ENCODE data around the gene DOCK1. TPM values are rescaled to one million over a fixed set of nuclear protein-coding genes. Genes with fewer than 3 reads are reported as not detected.
"Not testable (repeated sequence)": the region's sequence is repeated elsewhere in the genome, so short reads cannot be mapped to it uniquely, and the experiment has no call there.

The DOCK1 gene
- total RNA-seq, 1 experiment from 2014 or later: 44.5 TPM

DNA sequence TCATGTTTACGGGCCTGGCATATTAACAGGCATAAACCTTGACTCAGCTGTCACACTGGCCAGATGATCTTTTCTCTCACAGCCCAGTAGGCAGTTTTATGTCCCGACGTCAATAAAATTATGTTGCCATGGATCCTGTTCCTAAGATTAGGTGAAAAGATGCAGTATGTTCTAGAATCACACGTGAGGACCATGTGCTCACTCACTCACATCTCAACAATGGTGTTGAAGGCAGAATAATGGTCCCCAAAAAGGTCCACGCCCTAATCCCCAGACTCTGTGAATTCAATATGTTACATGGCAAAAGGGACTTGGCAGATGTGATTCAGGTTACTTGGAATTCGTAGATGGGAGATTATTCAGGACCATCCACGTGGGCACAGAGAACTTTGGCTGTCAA is 3.5 kb downstream of the DOCK1 start:
- H3K36me3 ChIP-seq (replicated peaks; ENCODE audit: control insufficient read depth, insufficient read depth, low read length): no peaks in the 10 kb centered on the region
- DNase-seq: no peak
- no peaks in the 10 kb centered on the region for H3K27me3 ChIP-seq (ENCODE audit: control insufficient read depth, insufficient read depth, low read length)
- H3K4me3 ChIP-seq (ENCODE audit: insufficient read depth, low read depth, low read length): no peak overlapping the region

DNA sequence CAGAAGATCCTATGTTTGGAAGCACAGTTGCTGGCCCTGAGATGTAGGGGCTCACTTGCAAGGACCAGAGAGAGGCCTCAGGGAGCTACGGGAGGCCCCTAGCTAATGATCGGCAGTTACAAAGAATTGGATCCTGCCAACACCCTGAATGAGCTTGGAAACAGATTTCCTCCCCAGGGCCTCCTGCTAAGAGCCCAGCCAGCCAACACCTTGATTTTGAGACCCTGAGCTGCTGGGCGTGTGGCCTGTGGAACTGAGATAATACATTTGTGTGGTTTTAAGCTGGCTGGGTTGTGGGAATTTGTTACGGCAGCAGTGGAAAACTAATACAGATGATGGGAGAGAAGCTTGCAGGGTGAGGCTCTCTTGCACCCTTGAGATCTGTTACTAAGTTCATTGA is 3.9 kb downstream of the DOCK1 start:
- DNase-seq: no peak
- H3K4me3 ChIP-seq (ENCODE audit: insufficient read depth, low read depth, low read length): no peak overlapping the region
- no peaks in the 10 kb centered on the region for H3K27me3 ChIP-seq (ENCODE audit: control insufficient read depth, insufficient read depth, low read length)
- no peaks in the 10 kb centered on the region for H3K36me3 ChIP-seq (replicated peaks; ENCODE audit: control insufficient read depth, insufficient read depth, low read length)

DNA sequence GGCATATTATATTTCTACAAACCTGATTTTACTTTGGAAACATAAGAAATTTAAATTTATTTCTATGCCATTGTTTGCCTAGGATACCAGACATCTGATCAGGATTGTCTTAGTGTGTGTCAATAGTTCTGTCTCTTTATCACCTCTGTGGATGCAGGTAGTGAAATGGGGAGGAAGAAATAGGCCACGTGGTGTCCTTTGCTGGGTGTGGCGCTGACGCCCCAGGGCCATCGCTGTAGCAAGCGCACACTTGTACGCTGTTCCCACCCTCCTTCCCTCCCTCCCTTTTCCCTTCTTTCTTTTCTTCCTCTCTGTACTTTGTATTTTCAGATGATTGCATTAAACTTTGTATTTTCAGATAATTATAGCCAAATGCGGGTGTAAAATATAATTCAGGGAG is 5.0 kb downstream of the DOCK1 start:
- no peak for DNase-seq
- Histone ChIP-seq H3K27me3 (ENCODE audit: control insufficient read depth, insufficient read depth, low read length) (no peaks in the 10 kb centered on the region), H3K4me3 (ENCODE audit: insufficient read depth, low read depth, low read length) (no peak overlapping the region), H3K36me3 (replicated peaks; ENCODE audit: control insufficient read depth, insufficient read depth, low read length) (no peaks in the 10 kb centered on the region)

DNA sequence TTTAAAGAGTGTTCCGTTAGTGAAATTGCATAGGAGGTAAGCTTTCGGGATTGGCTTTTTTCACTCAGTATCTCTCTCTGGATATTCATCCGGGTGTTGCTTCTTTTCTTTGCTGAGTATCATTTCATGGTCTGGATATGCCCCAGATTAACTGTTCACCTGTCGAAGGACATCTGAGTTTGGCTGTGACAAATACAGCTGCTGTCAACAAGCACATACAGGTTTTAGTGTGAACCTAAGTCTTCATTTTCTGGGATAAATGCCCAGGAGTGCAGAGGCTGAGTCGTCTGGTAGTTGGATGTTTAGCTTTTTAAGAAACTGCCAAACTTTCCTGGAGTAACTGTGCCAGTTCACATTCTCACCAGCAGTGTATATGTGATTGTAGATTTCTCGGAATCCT is 5.6 kb downstream of the DOCK1 start:
- no peak for DNase-seq
- Histone ChIP-seq H3K36me3 (replicated peaks; ENCODE audit: control insufficient read depth, insufficient read depth, low read length) (no peaks in the 10 kb centered on the region), H3K27me3 (ENCODE audit: control insufficient read depth, insufficient read depth, low read length) (no peaks in the 10 kb centered on the region), H3K4me3 (ENCODE audit: insufficient read depth, low read depth, low read length) (no peak overlapping the region)

DNA sequence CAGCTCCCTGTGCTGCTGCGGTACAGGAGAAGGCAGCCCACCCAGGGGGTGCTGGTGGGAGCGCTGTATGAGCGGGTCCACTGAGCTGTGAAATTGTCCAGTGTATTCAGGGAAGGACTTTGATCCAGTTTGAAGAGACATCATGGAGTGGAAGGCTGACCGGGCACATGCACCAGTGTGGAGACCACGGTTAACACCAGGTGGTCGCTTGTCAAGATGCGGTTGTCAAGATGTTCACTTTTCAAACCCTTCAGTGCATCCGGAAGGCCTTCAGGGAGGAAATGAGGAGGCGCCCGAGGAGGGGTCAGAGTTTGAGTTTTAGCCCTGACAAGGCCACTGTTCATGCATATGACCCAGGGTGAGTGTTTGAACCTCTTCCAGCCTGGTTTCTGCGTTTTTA is 6.1 kb downstream of the DOCK1 start:
- H3K27me3 ChIP-seq (ENCODE audit: control insufficient read depth, insufficient read depth, low read length): no peaks in the 10 kb centered on the region
- no peak overlapping the region for H3K4me3 ChIP-seq (ENCODE audit: insufficient read depth, low read depth, low read length)
- no peaks in the 10 kb centered on the region for H3K36me3 ChIP-seq (replicated peaks; ENCODE audit: control insufficient read depth, insufficient read depth, low read length)
- DNase-seq: no peak

DNA sequence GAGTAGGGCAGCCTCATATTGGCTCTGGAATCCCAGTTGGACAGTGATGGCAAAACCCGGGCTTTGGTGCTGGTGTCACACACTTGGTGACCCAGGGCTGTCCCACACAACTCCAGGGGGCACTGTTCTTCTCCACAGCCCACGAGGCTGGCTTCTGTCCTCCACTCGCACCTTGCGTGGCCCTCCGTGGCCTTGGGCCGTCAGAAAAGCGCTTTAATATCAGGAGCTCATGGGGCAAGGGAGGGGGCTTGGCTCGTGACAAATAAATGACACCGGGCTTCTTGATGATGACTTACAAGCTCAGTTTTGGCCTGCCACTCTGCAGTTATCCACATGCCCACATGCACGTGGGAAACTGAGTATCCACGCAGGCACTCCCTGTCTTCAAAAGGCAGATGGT is 8.1 kb downstream of the DOCK1 start:
- no peaks in the 10 kb centered on the region; the same call in 1 of the 2 replicates for H3K36me3 ChIP-seq (replicated peaks; ENCODE audit: control insufficient read depth, insufficient read depth, low read length)
- no peak overlapping the region for H3K4me3 ChIP-seq (ENCODE audit: insufficient read depth, low read depth, low read length)
- H3K27me3 ChIP-seq (ENCODE audit: control insufficient read depth, insufficient read depth, low read length): no peaks in the 10 kb centered on the region
- peak; percentile 30 for DNase-seq

DNA sequence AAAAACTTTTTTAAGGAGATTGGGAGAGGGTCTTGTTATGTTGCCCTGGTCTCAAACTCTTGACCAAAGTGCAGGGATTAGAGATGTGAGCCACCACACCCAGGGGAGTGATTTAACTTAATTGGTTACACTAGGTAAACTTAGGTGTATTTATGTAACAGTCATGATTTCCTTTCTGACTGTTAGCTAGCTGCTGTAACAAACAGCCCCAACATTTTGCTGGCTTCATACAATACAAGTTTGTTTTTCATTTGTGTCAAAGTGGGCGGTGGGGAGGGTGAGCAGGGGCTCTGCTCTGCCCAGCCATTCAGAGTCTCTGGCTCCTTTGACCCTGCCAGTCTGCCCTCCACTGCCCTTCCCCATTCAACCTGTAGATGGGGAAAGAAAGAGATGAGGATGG is 9.3 kb downstream of the DOCK1 start:
- Histone ChIP-seq H3K27me3 (ENCODE audit: control insufficient read depth, insufficient read depth, low read length) (no peaks in the 10 kb centered on the region), H3K36me3 (replicated peaks; ENCODE audit: control insufficient read depth, insufficient read depth, low read length) (no peaks in the 10 kb centered on the region; the same call in 1 of the 2 replicates), H3K4me3 (ENCODE audit: insufficient read depth, low read depth, low read length) (no peak overlapping the region)
- DNase-seq: no peak

DNA sequence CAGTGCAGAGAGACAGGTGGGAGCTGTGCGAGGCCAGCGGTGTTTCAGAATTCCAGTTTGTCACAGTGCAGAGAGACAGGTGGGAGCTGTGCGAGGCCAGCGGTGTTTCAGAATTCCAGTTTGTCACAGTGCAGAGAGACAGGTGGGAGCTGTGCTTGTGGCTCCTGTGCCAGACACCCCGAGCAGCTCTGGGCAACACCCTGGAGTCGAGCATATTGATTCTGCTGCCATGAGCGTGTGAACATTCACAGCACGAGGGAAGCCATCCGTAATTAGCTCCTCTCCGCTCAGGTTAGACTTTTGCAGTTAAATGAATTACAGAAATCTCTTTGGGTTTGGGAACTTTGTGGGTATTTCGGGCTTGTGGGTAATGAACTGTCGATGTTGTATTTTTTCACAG is 11.7 kb downstream of the DOCK1 start:
- H3K36me3 ChIP-seq (replicated peaks; ENCODE audit: control insufficient read depth, insufficient read depth, low read length); H3K27me3 ChIP-seq (ENCODE audit: control insufficient read depth, insufficient read depth, low read length): not testable (repeated sequence)

DNA sequence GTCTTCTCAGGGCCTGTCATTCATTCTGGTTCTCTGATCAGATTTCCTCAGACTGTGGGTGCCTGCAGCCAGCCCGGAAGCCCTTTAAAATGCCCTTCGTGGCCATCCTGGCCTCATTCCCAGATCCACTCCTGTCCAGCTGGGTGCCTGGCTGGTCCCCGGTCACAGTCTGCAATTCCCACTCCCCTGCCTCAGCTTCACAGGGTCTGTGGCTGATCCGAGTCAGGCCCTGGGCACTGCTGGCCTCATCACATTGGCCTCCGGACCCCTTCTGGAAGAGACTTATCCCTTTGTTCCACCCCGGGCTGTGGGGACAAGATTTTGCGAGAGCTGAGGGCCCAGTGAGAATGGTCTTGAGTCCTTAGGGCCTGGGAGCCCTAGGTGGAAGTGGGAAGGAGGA is 12.1 kb downstream of the DOCK1 start:
- Histone ChIP-seq H3K36me3 (replicated peaks; ENCODE audit: control insufficient read depth, insufficient read depth, low read length) (no peaks in the 10 kb centered on the region; the same call in 1 of the 2 replicates), H3K27me3 (ENCODE audit: control insufficient read depth, insufficient read depth, low read length) (no peaks in the 10 kb centered on the region), H3K4me3 (ENCODE audit: insufficient read depth, low read depth, low read length) (no peak overlapping the region)
- DNase-seq: no peak

More for the DNA sequence above, 11.7 kb downstream of the DOCK1 start:
- not testable (repeated sequence) for H3K4me3 ChIP-seq (ENCODE audit: insufficient read depth, low read depth, low read length); DNase-seq

DNA sequence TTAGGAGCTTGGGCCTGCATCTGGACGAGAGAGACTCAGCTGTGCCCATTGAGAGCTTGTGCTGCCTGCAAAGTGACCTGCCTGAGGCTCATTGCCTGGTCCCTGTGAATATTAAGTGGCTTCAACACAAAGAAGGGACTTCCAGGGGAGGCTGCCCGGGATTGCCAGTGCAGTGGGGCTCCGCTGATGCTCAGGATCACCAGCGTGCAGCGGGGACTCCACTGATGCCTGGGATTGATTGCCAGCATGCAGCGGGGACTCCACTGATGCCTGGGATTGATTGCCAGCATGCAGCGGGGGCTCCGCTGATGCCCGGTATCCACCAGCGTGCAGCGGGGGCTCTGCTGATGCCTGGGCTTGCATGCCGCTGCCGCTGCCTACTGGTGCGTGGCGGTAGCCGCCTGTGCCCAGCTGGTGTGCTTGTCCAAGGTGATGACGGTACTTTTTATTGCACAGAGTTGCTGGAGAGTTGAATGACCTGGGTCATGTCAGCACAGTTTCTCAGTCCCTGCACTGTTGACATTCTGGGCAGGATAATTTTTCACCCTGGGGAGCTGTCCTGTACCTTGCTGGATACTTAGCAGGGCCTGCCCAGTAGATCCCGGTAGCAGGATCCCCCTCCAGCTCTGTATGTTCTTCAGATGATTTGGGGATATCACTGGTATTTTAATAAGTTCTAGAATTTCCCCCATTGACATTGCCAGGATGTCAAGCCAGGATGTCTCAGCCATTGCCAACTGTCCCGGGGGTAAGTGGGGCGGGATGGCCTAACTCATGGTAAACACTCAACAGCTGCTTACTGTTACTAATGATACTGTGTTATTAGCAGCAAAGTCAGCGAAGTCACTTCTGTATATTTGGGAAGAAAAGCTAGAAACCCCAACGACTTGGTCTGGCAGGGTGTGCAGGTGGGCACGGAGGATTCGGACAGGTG is 13.0 kb downstream of the DOCK1 start:
- Histone ChIP-seq H3K36me3 (replicated peaks; ENCODE audit: control insufficient read depth, insufficient read depth, low read length) (no peaks in the 10 kb centered on the region; the same call in 1 of the 2 replicates), H3K4me3 (ENCODE audit: insufficient read depth, low read depth, low read length) (no peak overlapping the region), H3K27me3 (ENCODE audit: control insufficient read depth, insufficient read depth, low read length) (no peaks in the 10 kb centered on the region)
- DNase-seq: no peak

DNA sequence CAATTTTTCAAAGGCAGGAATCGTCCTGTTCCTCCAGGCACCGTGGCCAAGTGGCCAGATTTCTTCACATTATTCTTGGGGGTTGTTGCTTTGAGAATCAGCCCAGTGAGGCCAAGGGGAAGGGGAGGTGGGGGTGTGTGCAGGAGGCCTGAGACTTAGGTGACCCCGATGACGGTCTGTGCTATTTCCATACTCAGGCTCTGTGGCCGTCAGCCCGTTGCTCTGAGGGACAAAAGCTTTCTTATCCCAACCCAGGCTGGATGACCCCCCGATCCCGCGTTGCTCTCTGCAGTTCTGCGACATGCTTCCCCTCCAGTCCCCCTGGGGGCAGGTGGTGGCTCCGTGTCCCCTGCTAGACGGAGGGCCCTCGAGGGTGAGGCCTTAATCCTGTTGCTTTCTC is 14.2 kb downstream of the DOCK1 start:
- Histone ChIP-seq H3K36me3 (replicated peaks; ENCODE audit: control insufficient read depth, insufficient read depth, low read length) (no peaks in the 10 kb centered on the region; the same call in 1 of the 2 replicates), H3K27me3 (ENCODE audit: control insufficient read depth, insufficient read depth, low read length) (no peaks in the 10 kb centered on the region), H3K4me3 (ENCODE audit: insufficient read depth, low read depth, low read length) (no peak overlapping the region)
- DNase-seq: no peak

DNA sequence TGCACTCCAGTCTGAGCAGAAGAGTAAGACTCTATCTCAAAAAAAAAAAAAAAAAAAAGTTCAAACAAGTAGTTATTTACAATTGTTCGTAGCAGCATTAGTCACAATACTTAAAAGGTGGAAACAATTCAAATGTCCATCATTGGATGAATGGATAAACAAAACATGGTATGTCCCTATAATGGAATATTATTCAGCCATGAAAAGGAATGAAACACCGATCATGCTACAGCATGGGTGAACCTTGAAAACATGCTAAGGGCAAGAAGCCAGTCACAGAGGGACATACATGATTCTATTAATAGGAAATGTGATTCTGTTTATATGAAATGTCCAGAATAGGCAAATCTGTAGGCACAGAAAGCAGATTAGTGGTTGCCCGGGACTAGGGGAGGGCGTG is 15.9 kb downstream of the DOCK1 start:
- Histone ChIP-seq H3K36me3 (replicated peaks; ENCODE audit: control insufficient read depth, insufficient read depth, low read length) (no peaks in the 10 kb centered on the region; the same call in 1 of the 2 replicates), H3K27me3 (ENCODE audit: control insufficient read depth, insufficient read depth, low read length) (no peaks in the 10 kb centered on the region), H3K4me3 (ENCODE audit: insufficient read depth, low read depth, low read length) (no peak overlapping the region)
- DNase-seq: no peak

DNA sequence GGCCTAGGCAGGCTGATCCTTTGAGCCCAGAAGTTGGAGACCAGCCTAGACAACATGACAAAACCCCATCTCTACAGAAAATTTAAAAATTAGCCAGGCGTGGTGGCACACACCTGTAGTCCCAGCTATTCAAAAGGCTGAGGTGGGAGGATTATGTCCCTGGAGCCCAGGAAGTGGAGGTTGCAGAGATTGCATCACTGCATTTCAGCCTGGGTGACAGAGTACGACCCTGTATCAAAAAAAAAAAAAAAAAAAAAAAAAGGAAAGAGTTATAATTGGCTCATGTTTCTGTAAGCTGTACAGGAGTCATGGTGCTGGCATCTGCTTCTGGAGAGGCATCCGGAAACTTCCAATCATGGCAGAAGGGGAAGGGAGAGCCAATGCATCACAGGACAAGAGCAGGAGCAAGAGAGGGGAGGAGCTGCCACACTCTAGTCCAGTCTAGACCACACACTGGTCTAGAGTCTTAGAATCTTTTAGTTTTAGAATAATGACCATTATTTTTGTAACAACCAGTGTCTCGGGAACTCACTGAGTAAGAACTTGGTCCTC is 16.8 kb downstream of the DOCK1 start:
- DNase-seq: no peak
- H3K4me3 ChIP-seq (ENCODE audit: insufficient read depth, low read depth, low read length): no peak overlapping the region
- H3K36me3 ChIP-seq (replicated peaks; ENCODE audit: control insufficient read depth, insufficient read depth, low read length): no peaks in the 10 kb centered on the region; the same call in 1 of the 2 replicates
- H3K27me3 ChIP-seq (ENCODE audit: control insufficient read depth, insufficient read depth, low read length): no peaks in the 10 kb centered on the region

DNA sequence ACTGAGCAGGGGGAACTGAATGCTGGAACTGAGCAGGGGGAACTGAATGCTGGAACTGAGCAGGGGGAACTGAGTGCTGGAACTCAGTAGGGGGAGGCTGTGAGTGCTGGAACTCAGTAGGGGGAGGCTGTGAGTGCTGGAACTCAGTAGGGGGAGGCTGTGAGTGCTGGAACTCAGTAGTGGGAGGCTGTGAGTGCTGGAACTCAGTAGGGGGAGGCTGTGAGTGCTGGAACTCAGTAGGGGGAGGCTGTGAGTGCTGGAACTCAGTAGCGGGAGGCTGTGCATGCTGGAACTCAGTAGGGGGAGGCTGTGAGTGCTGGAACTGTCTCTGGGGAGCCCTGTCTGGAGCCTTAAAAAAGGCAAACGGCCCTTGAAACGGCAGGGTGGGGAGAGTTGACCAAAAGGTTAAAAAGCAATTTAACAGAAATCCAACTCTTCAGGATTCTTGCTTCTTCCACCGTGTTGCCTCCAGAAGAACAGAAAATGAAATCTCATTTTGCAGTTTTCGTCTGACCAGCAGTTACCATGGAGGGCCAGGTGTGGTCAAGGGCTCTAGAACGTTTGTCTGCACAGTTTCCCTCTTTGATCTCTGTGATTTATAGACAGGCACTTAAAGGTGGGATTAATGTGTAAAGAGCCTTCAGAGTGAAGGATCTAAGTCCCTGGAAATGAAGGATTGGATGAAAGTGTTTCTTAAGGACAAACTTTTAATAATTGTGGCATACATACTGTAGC is 19.1 kb downstream of the DOCK1 start:
- peaks cover 1% of the 10 kb centered on the region; the same call in 1 of the 2 replicates for H3K36me3 ChIP-seq (replicated peaks; ENCODE audit: control insufficient read depth, insufficient read depth, low read length)
- no peaks in the 10 kb centered on the region for H3K27me3 ChIP-seq (ENCODE audit: control insufficient read depth, insufficient read depth, low read length)
- no peak for DNase-seq
- H3K4me3 ChIP-seq (ENCODE audit: insufficient read depth, low read depth, low read length): no peak overlapping the region

DNA sequence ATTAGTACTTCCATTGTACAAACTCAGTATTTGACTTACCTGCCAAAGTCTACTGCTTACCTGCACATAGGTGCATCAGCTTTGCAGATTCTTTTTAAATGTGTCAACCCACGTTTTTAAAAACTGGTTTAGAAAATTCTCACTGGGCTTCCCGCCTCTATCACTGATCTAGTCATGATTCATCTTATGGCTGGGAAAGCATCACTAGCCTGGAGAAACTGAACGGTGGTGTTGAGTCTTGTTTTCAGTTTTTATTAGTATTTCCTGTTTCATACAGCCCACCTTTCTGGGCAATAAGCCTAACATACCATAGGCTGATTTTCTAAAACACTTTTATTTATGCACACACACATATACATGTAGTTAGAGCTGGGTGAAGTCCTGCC is 19.7 kb downstream of the DOCK1 start:
- Histone ChIP-seq H3K4me3 (ENCODE audit: insufficient read depth, low read depth, low read length) (no peak overlapping the region), H3K27me3 (ENCODE audit: control insufficient read depth, insufficient read depth, low read length) (no peaks in the 10 kb centered on the region), H3K36me3 (replicated peaks; ENCODE audit: control insufficient read depth, insufficient read depth, low read length) (peaks cover 1% of the 10 kb centered on the region; the same call in 1 of the 2 replicates)
- no peak for DNase-seq

All from H7 (cell line).